A549 (cell line): Measurements from ENCODE around the gene HNF1A.

Source experiments
- FOSB ChIP-seq: fragments of 250-450 bp; sonication (Bioruptor Pico); IDR thresholded peaks from 2 replicates; pipeline ENCODE4 v1.5.0; 2020; ENCODE audit warnings: mild to moderate bottlenecking, moderate library complexity
- FOSL2 ChIP-seq, 2 experiments: fragments of 450-650 bp in 1 of 2; fragments of >200 bp in 1 of 2; sonication (Bioruptor Twin) in 1 of 2; formaldehyde crosslinking; IDR thresholded peaks; 2 replicates each; pipeline versions ENCODE4 v1.5.0 to v1.6.1; 2016 to 2020; ENCODE audit warnings: mild to moderate bottlenecking in 1 of 2, moderate library complexity in 1 of 2
- GATA3 ChIP-seq: IDR thresholded peaks from 2 replicates; pipeline ENCODE4 v1.6.1; 2012; ENCODE audit warnings: borderline replicate concordance
- HDAC2 ChIP-seq: fragments of 200-600 bp; sonication (generic); IDR thresholded peaks from 2 replicates; pipeline ENCODE4 v1.6.1; 2016
- JUN ChIP-seq, 2 experiments: fragments of >200 bp; sonication (Bioruptor Twin); formaldehyde crosslinking; IDR thresholded peaks; 2 replicates in 1 of 2; 3 replicates in 1 of 2; pipeline ENCODE4 v1.6.1; 2016 to 2017
- KDM1A ChIP-seq: fragments of 200-600 bp; sonication (generic); IDR thresholded peaks from 2 replicates; pipeline ENCODE4 v1.6.1; 2016; ENCODE audit warnings: low read depth, mild to moderate bottlenecking
- KDM5A ChIP-seq: fragments of 200-600 bp; sonication (generic); IDR thresholded peaks from 2 replicates; pipeline ENCODE4 v1.6.1; 2016; ENCODE audit warnings: antibody characterized with exemption, mild to moderate bottlenecking
- MAFK ChIP-seq: fragments of 450-650 bp; IDR thresholded peaks from 2 replicates; pipeline ENCODE4 v1.6.1; 2014; ENCODE audit not compliant: partially characterized antibody
- NR3C1 ChIP-seq: fragments of >200 bp; sonication (Bioruptor Twin); formaldehyde crosslinking; IDR thresholded peaks from 3 replicates; pipeline ENCODE4 v1.6.1; 2017
- RAD21 ChIP-seq, 2 experiments: fragments of >200 bp in 1 of 2; sonication (Bioruptor Twin) in 1 of 2; formaldehyde crosslinking in 1 of 2; IDR thresholded peaks in 1 of 2; conservative IDR thresholded peaks in 1 of 2; 2 replicates in 1 of 2; 3 replicates in 1 of 2; pipeline ENCODE4 v1.6.1; 2012 to 2018; ENCODE audit warnings: inconsistent platforms in 1 of 2
- RFX5 ChIP-seq: fragments of 450-650 bp; IDR thresholded peaks from 2 replicates; pipeline ENCODE4 v1.7.1; 2014; ENCODE audit warnings: antibody characterized with exemption, mild to moderate bottlenecking, moderate library complexity
- SMC3 ChIP-seq: fragments of >200 bp; sonication (Bioruptor Twin); formaldehyde crosslinking; IDR thresholded peaks from 3 replicates; pipeline ENCODE4 v1.6.1; 2018; ENCODE audit warnings: inconsistent platforms
- TF ChIP-seq, protein P1 (sequence below): fragments of >200 bp; sonication (Bioruptor Twin); formaldehyde crosslinking; IDR thresholded peaks from 3 replicates; pipeline ENCODE4 v1.5.1; 2016
- TF ChIP-seq, protein P2 (sequence below): IDR thresholded peaks from 2 replicates; pipeline ENCODE4 v1.6.1; 2012; ENCODE audit warnings: low read depth, borderline replicate concordance

DNA sequence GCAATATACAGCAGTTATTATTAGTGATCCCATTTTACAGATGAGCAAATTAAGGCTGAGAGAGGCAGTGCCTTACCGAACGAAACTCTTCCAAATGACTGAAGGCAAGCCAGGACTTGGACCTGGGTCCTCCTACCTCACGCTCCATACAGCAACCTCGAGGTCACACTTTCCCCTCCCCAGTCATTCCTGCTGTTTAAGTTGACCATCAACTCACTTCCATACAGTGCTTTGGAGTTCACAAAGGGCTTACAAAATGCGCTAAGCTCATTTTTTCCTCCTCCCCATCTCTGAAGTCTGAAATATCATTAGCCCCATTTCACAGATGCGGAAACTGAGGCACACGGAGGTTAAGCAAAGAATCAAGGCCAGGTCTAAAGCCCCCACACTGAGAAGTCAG is 4.3 kb downstream of the HNF1A start:
- no peak for TF ChIP-seq MAFK
- TF ChIP-seq, protein P1, sequence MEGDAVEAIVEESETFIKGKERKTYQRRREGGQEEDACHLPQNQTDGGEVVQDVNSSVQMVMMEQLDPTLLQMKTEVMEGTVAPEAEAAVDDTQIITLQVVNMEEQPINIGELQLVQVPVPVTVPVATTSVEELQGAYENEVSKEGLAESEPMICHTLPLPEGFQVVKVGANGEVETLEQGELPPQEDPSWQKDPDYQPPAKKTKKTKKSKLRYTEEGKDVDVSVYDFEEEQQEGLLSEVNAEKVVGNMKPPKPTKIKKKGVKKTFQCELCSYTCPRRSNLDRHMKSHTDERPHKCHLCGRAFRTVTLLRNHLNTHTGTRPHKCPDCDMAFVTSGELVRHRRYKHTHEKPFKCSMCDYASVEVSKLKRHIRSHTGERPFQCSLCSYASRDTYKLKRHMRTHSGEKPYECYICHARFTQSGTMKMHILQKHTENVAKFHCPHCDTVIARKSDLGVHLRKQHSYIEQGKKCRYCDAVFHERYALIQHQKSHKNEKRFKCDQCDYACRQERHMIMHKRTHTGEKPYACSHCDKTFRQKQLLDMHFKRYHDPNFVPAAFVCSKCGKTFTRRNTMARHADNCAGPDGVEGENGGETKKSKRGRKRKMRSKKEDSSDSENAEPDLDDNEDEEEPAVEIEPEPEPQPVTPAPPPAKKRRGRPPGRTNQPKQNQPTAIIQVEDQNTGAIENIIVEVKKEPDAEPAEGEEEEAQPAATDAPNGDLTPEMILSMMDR = no peak
- TF ChIP-seq JUN (IDR thresholded peaks at IDR 0.05) = no peak
- TF ChIP-seq NR3C1 = no peak
- TF ChIP-seq HDAC2 = peak; percentile 89
- no peak for TF ChIP-seq FOSL2 (IDR thresholded peaks at IDR 0.05)
- no peak for TF ChIP-seq FOSL2 (CRISPR knock-in tag; IDR thresholded peaks at IDR 0.05)
- TF ChIP-seq FOSB = no peak
- TF ChIP-seq RFX5 = no peak
- TF ChIP-seq RAD21 (conservative IDR thresholded peaks at IDR 0.05 in 1 of 2, IDR thresholded peaks at IDR 0.05 in 1 of 2) = no peak
- TF ChIP-seq SMC3 = no peak
- TF ChIP-seq KDM1A = peak; percentile 98
- TF ChIP-seq, protein P2, sequence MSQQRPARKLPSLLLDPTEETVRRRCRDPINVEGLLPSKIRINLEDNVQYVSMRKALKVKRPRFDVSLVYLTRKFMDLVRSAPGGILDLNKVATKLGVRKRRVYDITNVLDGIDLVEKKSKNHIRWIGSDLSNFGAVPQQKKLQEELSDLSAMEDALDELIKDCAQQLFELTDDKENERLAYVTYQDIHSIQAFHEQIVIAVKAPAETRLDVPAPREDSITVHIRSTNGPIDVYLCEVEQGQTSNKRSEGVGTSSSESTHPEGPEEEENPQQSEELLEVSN = no peak
- no peak for TF ChIP-seq GATA3
- TF ChIP-seq KDM5A = no peak
